Measurements from ENCODE around the gene INPP5J.
A peak's percentile ranks its signal among the peaks of the same experiment; 100 is the strongest.

INPP5J gene

GRCh38 chr22:31148953-31149627, 26.3 kb downstream of the INPP5J start:
- WGBS (ENCODE audit: insufficient coverage, insufficient read length) = no CpG with 5 or more reads among the region's 5 CpGs
- H3K27ac ChIP-seq (ENCODE audit: low read length) = no peak overlapping the region
- no peak overlapping the region for H3K4me3 ChIP-seq (ENCODE audit: low read length)
- no peaks in the 10 kb centered on the region for H3K36me3 ChIP-seq (ENCODE audit: control insufficient read depth, insufficient read depth, low read length)
- no peaks in the 10 kb centered on the region for H3K27me3 ChIP-seq (ENCODE audit: control insufficient read depth, insufficient read depth, low read length)
- no peaks in the 10 kb centered on the region for H3K4me1 ChIP-seq (ENCODE audit: control insufficient read depth, insufficient read depth, low read length)
- H3K9me3 ChIP-seq (ENCODE audit: control insufficient read depth, insufficient read depth, low read length) = no peaks in the 10 kb centered on the region
- peak; percentile 43 for DNase-seq (ENCODE audit: low read depth, low spot score)

DNA sequence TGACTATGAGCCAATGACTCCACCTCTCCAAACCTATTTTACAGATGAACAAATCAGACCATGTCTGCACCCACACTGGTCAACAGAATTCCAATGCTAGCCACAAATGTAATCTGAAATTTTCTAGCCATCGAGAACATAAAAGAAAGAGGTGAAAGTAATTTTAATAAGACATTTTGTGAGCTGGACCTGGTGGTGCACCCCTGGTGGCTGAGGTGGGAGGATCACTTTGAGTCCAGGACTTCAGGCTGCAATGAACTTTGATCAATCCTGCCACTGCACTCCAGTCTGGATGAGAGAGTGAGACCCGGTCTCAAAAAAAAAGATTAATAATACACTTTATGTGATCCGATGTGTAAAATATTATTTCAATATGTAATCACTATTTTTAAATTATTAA, 27.8 kb downstream of the INPP5J start:
- H3K4me3 ChIP-seq (ENCODE audit: low read length) = no peak overlapping the region
- no peaks in the 10 kb centered on the region for H3K9me3 ChIP-seq (ENCODE audit: control insufficient read depth, insufficient read depth, low read length)
- no peak overlapping the region for H3K27ac ChIP-seq (ENCODE audit: low read length)
- H3K36me3 ChIP-seq (ENCODE audit: control insufficient read depth, insufficient read depth, low read length) = no peaks in the 10 kb centered on the region
- no peak for DNase-seq (ENCODE audit: low read depth, low spot score)
- no peaks in the 10 kb centered on the region for H3K27me3 ChIP-seq (ENCODE audit: control insufficient read depth, insufficient read depth, low read length)
- no peaks in the 10 kb centered on the region for H3K4me1 ChIP-seq (ENCODE audit: control insufficient read depth, insufficient read depth, low read length)
- WGBS (ENCODE audit: insufficient coverage, insufficient read length) = no CpG with 5 or more reads among the region's 3 CpGs

DNA sequence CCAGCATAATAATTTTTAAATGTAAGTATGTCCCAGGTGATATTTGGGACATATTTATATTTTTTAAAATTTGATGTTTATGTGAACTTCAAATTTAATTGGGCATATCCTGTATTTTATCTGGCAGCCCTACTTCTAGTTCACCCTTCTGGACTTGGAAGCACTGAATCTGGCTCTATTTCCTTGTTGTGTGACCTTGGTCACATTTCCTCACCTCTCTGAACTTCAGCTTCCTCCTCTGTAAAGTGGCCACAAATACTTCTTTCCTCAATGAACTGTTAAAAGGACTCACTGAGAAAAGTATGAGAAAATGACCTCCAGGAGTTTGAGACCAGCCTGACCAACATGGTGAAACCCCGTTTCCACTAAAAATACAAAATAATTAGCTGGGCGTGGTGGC, 29.1 kb downstream of the INPP5J start:
- Histone ChIP-seq H3K36me3 (ENCODE audit: control insufficient read depth, insufficient read depth, low read length) (no peaks in the 10 kb centered on the region), H3K27me3 (ENCODE audit: control insufficient read depth, insufficient read depth, low read length) (no peaks in the 10 kb centered on the region), H3K4me3 (ENCODE audit: low read length) (no peak overlapping the region), H3K27ac (ENCODE audit: low read length) (no peak overlapping the region), H3K4me1 (ENCODE audit: control insufficient read depth, insufficient read depth, low read length) (no peaks in the 10 kb centered on the region), H3K9me3 (ENCODE audit: control insufficient read depth, insufficient read depth, low read length) (no peaks in the 10 kb centered on the region)
- no peak for DNase-seq (ENCODE audit: low read depth, low spot score)
- no CpG with 5 or more reads among the region's 2 CpGs for WGBS (ENCODE audit: insufficient coverage, insufficient read length)

DNA sequence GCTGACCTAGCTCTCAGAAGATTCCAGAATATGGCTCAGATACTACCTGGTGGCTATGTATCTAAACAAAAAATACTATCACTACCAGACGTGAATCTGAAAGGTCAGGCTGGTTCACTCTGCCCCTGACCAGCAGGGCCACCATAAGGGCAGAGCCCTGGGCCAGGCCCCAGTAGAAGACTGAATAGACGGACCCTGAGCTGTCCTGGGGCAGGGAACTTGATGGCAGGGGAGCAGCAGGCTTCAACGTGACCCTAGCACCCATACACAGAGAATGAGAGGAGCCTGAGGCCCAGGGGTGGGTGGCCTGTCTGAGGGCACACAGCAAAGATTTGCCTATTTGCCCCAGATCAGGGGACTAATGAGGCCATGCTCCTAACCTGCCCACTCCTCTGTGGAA, 30.6 kb downstream of the INPP5J start:
- H3K4me1 ChIP-seq (ENCODE audit: control insufficient read depth, insufficient read depth, low read length) = no peaks in the 10 kb centered on the region
- no peaks in the 10 kb centered on the region for H3K9me3 ChIP-seq (ENCODE audit: control insufficient read depth, insufficient read depth, low read length)
- H3K27me3 ChIP-seq (ENCODE audit: control insufficient read depth, insufficient read depth, low read length) = no peaks in the 10 kb centered on the region
- no peak overlapping the region for H3K27ac ChIP-seq (ENCODE audit: low read length)
- H3K4me3 ChIP-seq (ENCODE audit: low read length) = no peak overlapping the region
- DNase-seq (ENCODE audit: low read depth, low spot score) = no peak
- H3K36me3 ChIP-seq (ENCODE audit: control insufficient read depth, insufficient read depth, low read length) = no peaks in the 10 kb centered on the region
- WGBS (ENCODE audit: insufficient coverage, insufficient read length) = no CpG with 5 or more reads among the region's 3 CpGs

GRCh38 chr22:31154975-31155374, 32.2 kb downstream of the INPP5J start:
- no peak overlapping the region for H3K27ac ChIP-seq (ENCODE audit: low read length)
- no peaks in the 10 kb centered on the region for H3K9me3 ChIP-seq (ENCODE audit: control insufficient read depth, insufficient read depth, low read length)
- H3K36me3 ChIP-seq (ENCODE audit: control insufficient read depth, insufficient read depth, low read length) = no peaks in the 10 kb centered on the region
- no CpG with 5 or more reads among the region's 1 CpG for WGBS (ENCODE audit: insufficient coverage, insufficient read length)
- no peaks in the 10 kb centered on the region for H3K27me3 ChIP-seq (ENCODE audit: control insufficient read depth, insufficient read depth, low read length)
- no peak overlapping the region for H3K4me3 ChIP-seq (ENCODE audit: low read length)
- H3K4me1 ChIP-seq (ENCODE audit: control insufficient read depth, insufficient read depth, low read length) = no peaks in the 10 kb centered on the region
- no peak for DNase-seq (ENCODE audit: low read depth, low spot score)

GRCh38 chr22:31155422-31155821, 32.7 kb downstream of the INPP5J start:
- no peaks in the 10 kb centered on the region for H3K27me3 ChIP-seq (ENCODE audit: control insufficient read depth, insufficient read depth, low read length)
- no peak for DNase-seq (ENCODE audit: low read depth, low spot score)
- no peak overlapping the region for H3K27ac ChIP-seq (ENCODE audit: low read length)
- no CpG with 5 or more reads among the region's 3 CpGs for WGBS (ENCODE audit: insufficient coverage, insufficient read length)
- H3K36me3 ChIP-seq (ENCODE audit: control insufficient read depth, insufficient read depth, low read length) = no peaks in the 10 kb centered on the region
- no peak overlapping the region for H3K4me3 ChIP-seq (ENCODE audit: low read length)
- no peaks in the 10 kb centered on the region for H3K4me1 ChIP-seq (ENCODE audit: control insufficient read depth, insufficient read depth, low read length)
- no peaks in the 10 kb centered on the region for H3K9me3 ChIP-seq (ENCODE audit: control insufficient read depth, insufficient read depth, low read length)

DNA sequence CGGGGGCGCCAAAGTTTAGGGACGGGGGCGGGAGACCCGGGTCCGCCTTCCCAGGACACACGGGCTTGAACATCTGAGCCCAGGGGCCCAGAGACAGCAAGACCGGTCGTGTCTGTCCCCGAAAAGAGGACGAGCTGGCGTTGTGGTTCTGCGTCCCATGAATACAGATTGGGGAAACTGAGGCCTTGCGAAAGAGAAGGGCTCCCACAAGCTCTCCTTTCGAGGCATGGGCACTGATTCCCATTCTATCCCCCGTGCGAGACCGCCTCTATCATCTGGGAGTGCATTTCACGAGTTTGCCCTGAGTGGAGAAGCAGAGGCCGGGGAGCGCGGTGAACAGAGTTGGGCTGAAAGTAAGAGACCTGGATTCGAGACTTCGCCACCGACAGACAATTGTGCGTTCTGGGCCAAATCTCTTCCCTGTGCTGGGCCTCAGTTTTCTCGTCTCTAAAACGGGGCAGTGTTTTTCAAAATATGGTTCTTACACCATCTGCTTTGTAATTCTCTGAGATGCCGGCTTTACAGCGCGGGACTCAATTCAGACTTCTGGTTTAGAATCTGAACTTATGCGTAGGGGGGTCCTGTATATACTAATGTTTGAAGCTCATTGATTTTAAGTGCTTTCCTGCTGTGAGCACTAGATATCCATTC, 37.7 kb downstream of the INPP5J start:
- peak overlapping the region; percentile 86 for H3K4me3 ChIP-seq (ENCODE audit: low read length)
- H3K27me3 ChIP-seq (ENCODE audit: control insufficient read depth, insufficient read depth, low read length) = no peaks in the 10 kb centered on the region
- no peaks in the 10 kb centered on the region for H3K36me3 ChIP-seq (ENCODE audit: control insufficient read depth, insufficient read depth, low read length)
- no peak for DNase-seq (ENCODE audit: low read depth, low spot score)
- no peaks in the 10 kb centered on the region for H3K4me1 ChIP-seq (ENCODE audit: control insufficient read depth, insufficient read depth, low read length)
- H3K9me3 ChIP-seq (ENCODE audit: control insufficient read depth, insufficient read depth, low read length) = no peaks in the 10 kb centered on the region
- WGBS (ENCODE audit: insufficient coverage, insufficient read length) = no CpG with 5 or more reads among the region's 32 CpGs
- H3K27ac ChIP-seq (ENCODE audit: low read length) = no peak overlapping the region

GRCh38 chr22:31161386-31161785, 38.6 kb downstream of the INPP5J start:
- Histone ChIP-seq H3K27me3 (ENCODE audit: control insufficient read depth, insufficient read depth, low read length) (no peaks in the 10 kb centered on the region), H3K4me3 (ENCODE audit: low read length) (no peak overlapping the region), H3K27ac (ENCODE audit: low read length) (no peak overlapping the region), H3K9me3 (ENCODE audit: control insufficient read depth, insufficient read depth, low read length) (no peaks in the 10 kb centered on the region), H3K36me3 (ENCODE audit: control insufficient read depth, insufficient read depth, low read length) (no peaks in the 10 kb centered on the region), H3K4me1 (ENCODE audit: control insufficient read depth, insufficient read depth, low read length) (no peaks in the 10 kb centered on the region)
- DNase-seq (ENCODE audit: low read depth, low spot score) = no peak

- no peak overlapping the region for H3K4me3 ChIP-seq (ENCODE audit: low read length)
- no peaks in the 10 kb centered on the region for H3K27me3 ChIP-seq (ENCODE audit: control insufficient read depth, insufficient read depth, low read length)
- H3K36me3 ChIP-seq (ENCODE audit: control insufficient read depth, insufficient read depth, low read length) = no peaks in the 10 kb centered on the region
- no peak overlapping the region for H3K27ac ChIP-seq (ENCODE audit: low read length)
- DNase-seq (ENCODE audit: low read depth, low spot score) = no peak
- H3K4me1 ChIP-seq (ENCODE audit: control insufficient read depth, insufficient read depth, low read length) = no peaks in the 10 kb centered on the region
- WGBS (ENCODE audit: insufficient coverage, insufficient read length) = no CpG with 5 or more reads among the region's 5 CpGs
- H3K9me3 ChIP-seq (ENCODE audit: control insufficient read depth, insufficient read depth, low read length) = no peaks in the 10 kb centered on the region
Measured at GRCh38 chr22:31162015-31162765, 39.4 kb downstream of the INPP5J start.

GRCh38 chr22:31170971-31171370, 48.2 kb downstream of the INPP5J start:
- no peaks in the 10 kb centered on the region for H3K36me3 ChIP-seq (ENCODE audit: control insufficient read depth, insufficient read depth, low read length)
- no peaks in the 10 kb centered on the region for H3K9me3 ChIP-seq (ENCODE audit: control insufficient read depth, insufficient read depth, low read length)
- DNase-seq (ENCODE audit: low read depth, low spot score) = no peak
- no CpG with 5 or more reads among the region's 4 CpGs for WGBS (ENCODE audit: insufficient coverage, insufficient read length)
- H3K4me3 ChIP-seq (ENCODE audit: low read length) = no peak overlapping the region
- no peak overlapping the region for H3K27ac ChIP-seq (ENCODE audit: low read length)
- H3K27me3 ChIP-seq (ENCODE audit: control insufficient read depth, insufficient read depth, low read length) = no peaks in the 10 kb centered on the region
- H3K4me1 ChIP-seq (ENCODE audit: control insufficient read depth, insufficient read depth, low read length) = no peaks in the 10 kb centered on the region
